ENCODE data around the gene PLA2G4A. TPM values are rescaled to one million over a fixed set of nuclear protein-coding genes. Genes with fewer than 3 reads are reported as not detected.

The PLA2G4A gene
- total RNA-seq, 1 experiment from 2014 or later, result 14.7 TPM

Other genes with a start within 250 kb of the PLA2G4A start
- gene PTGS2, start 148.5 kb upstream of the PLA2G4A start, total RNA-seq (2014; rRNA removed; shearing (Covaris generic); ENCODE audit: low replicate concordance), result 0.69 and 1.1 TPM in 2 replicates

Measured in MG63 (cell line).